K562 (cell line): ENCODE results near the gene PGAP2. TPM values are rescaled to one million over a fixed set of nuclear protein-coding genes. Genes with fewer than 3 reads are reported as not detected.

Experiments
- CBX1 ChIP-seq: sonication (generic); IDR thresholded peaks from 2 replicates; pipeline ENCODE4 v1.6.1; 2016; ENCODE audit warnings: antibody characterized with exemption, low read depth, mild to moderate bottlenecking
- CC2D1A ChIP-seq: fragments of 450-650 bp; IDR thresholded peaks from 2 replicates; pipeline ENCODE4 v1.6.1; 2017; ENCODE audit warnings: mild to moderate bottlenecking
- EP300 ChIP-seq: IDR thresholded peaks from 2 replicates; pipeline ENCODE4 v1.6.1; 2012; ENCODE audit warnings: low read length, improper control_type of control experiment
- FOXK1 ChIP-seq: sonication (generic); formaldehyde crosslinking; IDR thresholded peaks from 2 replicates; pipeline ENCODE4 v1.8.0; 2022; ENCODE audit warnings: missing genetic modification reagents, mild to moderate bottlenecking, borderline replicate concordance
- HDGF ChIP-seq: fragments of 450-650 bp; IDR thresholded peaks from 2 replicates; pipeline ENCODE4 v1.6.1; 2016
- IFI16 ChIP-seq: fragments of 250-450 bp; sonication (Bioruptor Pico); IDR thresholded peaks from 2 replicates; pipeline ENCODE4 v2.1.2; 2022; ENCODE audit warnings: mild to moderate bottlenecking, inconsistent platforms
- ILF3 ChIP-seq: fragments of 450-650 bp; IDR thresholded peaks from 2 replicates; pipeline ENCODE4 v1.6.1; 2018; ENCODE audit warnings: antibody characterized with exemption, mild to moderate bottlenecking, moderate library complexity, borderline replicate concordance
- U2AF2 ChIP-seq: fragments of 200-400 bp; formaldehyde crosslinking; optimal IDR thresholded peaks from 2 replicates; pipeline ENCODE3; 2017; ENCODE audit warnings: low read depth, mild to moderate bottlenecking, low read length
- ZFPM2 ChIP-seq: fragments of 250-450 bp; sonication (Bioruptor Pico); IDR thresholded peaks from 2 replicates; pipeline ENCODE4 v1.5.1; 2022; ENCODE audit warnings: mild to moderate bottlenecking
- ZKSCAN3 ChIP-seq: fragments of 250-450 bp; sonication (Bioruptor Pico); IDR thresholded peaks from 2 replicates; pipeline ENCODE4 v1.4.0; 2020
- ZNF184 ChIP-seq: sonication (generic); formaldehyde crosslinking; IDR thresholded peaks from 2 replicates; pipeline ENCODE4 v1.5.0; 2020; ENCODE audit warnings: missing genetic modification reagents
- ZNF212 ChIP-seq: fragments of 450-650 bp; formaldehyde crosslinking; IDR thresholded peaks from 2 replicates; pipeline ENCODE4 v1.4.0; 2020; ENCODE audit warnings: mild to moderate bottlenecking
- ZNF347 ChIP-seq: fragments of 450-650 bp; formaldehyde crosslinking; IDR thresholded peaks from 2 replicates; pipeline ENCODE4 v1.4.0; 2020; ENCODE audit warnings: low read depth, mild to moderate bottlenecking, moderate library complexity
- ZNF551 ChIP-seq: fragments of 250-450 bp; sonication (Bioruptor Pico); IDR thresholded peaks from 2 replicates; pipeline ENCODE4 v1.5.0; 2021; ENCODE audit warnings: mild to moderate bottlenecking, moderate library complexity
- ZNF707 ChIP-seq: fragments of 250-450 bp; sonication (Bioruptor Pico); conservative IDR thresholded peaks from 2 replicates; pipeline ENCODE4 v1.8.0; 2022; ENCODE audit warnings: inconsistent platforms, mild to moderate bottlenecking, moderate library complexity
- ZNF766 ChIP-seq: fragments of 200-800 bp; sonication (Bioruptor generic); conservative IDR thresholded peaks from 2 replicates; pipeline ENCODE4 v1.6.1; 2016; ENCODE audit warnings: missing genetic modification characterization, missing compliant biosample characterization
- polyA plus RNA-seq, 8 experiments: library from polyadenylated mRNA; depleted of rRNA in 4 of 8; stranded (reverse) in 5 of 8; unstranded in 3 of 8; fragments of >200 nt; fragmentation: Nextera tagmentation in 2 of 8; fragmentation: Illumina TruSeq in 1 of 8; extraction: Ambion mirVana in 2 of 8; extraction: Trizol in 1 of 8; gene quantifications; 2 replicates each; pipeline versions ENCODE4 v1.2.1 to v1.2.3, GENCODE V29; 2011 to 2014; ENCODE audit warnings: inconsistent platforms in 1 of 8, missing spikeins in 1 of 8
- total RNA-seq, 7 experiments: library from RNA; depleted of rRNA in 6 of 7; stranded (reverse); fragments of >200 nt in 6 of 7; fragmentation: Illumina TruSeq in 2 of 7; extraction: Trizol in 2 of 7; gene quantifications; 2 replicates each; pipeline versions ENCODE4 v1.2.1 to v1.2.3, GENCODE V29; 2011 to 2021; ENCODE audit warnings: low replicate concordance in 1 of 7
- TF ChIP-seq, protein P1 (sequence below): fragments of 150-350 bp; conservative IDR thresholded peaks from 2 replicates; pipeline ENCODE4 v1.6.1; 2014; ENCODE audit warnings: low read length
- TF ChIP-seq, protein P2 (sequence below): fragments of 450-650 bp; IDR thresholded peaks from 2 replicates; pipeline ENCODE4 v1.6.1; 2016; ENCODE audit warnings: low read depth, mild to moderate bottlenecking, moderate library complexity
- TF ChIP-seq, protein P3 (sequence below): sonication (generic); formaldehyde crosslinking; IDR thresholded peaks from 2 replicates; pipeline ENCODE4 v1.8.0; 2023; ENCODE audit warnings: missing genetic modification reagents, mild to moderate bottlenecking, borderline replicate concordance

The PGAP2 gene
- total and polyA plus RNA-seq, 9 of the 15 experiments (the other 6 are each of a cell fraction or from before 2014, with no cell fraction given), result 17.9 to 47.2 (median 33.7) TPM

DNA sequence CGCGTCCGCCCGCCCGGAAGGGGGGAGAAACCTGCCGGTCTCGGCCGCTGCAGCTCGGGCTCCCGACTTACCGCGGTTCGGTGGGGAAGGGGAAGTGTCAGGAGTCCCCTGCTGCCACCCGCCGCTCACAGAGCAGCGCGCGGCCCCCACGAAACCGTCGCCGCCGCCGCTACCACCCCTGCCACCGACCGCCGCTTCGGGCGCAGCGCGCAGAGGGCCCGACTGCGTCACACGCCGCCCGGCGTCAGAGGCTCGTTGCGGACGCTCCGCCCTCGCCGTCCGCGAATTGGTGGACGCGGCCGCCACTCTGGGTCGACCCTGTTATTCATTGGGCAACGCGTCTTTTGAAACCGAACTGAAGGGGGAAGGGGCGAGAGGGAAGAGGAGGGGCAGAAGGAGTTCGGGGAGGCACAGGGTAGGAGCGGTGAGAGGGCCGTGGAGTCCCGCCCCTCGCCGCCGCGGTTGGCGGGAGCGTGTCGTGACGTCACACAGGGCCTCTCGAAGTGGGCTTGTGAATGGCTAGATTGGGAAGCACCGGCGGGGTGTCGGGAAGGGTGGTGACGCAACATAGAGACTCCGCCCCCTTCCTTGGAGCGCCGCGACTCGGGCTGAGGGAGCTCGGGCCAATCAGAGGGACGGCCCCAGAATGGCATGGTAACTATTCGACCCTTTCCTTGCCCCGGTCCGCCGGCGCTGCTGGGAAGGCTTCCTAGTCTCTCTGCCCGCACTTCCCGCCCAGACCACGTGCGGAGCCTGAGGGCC is 10.8 kb upstream of the PGAP2 start, which contains the start of gene NUP98 (continued):
- no peak; the same call in 1 of the 2 replicates for TF ChIP-seq ILF3
- TF ChIP-seq, protein P1, sequence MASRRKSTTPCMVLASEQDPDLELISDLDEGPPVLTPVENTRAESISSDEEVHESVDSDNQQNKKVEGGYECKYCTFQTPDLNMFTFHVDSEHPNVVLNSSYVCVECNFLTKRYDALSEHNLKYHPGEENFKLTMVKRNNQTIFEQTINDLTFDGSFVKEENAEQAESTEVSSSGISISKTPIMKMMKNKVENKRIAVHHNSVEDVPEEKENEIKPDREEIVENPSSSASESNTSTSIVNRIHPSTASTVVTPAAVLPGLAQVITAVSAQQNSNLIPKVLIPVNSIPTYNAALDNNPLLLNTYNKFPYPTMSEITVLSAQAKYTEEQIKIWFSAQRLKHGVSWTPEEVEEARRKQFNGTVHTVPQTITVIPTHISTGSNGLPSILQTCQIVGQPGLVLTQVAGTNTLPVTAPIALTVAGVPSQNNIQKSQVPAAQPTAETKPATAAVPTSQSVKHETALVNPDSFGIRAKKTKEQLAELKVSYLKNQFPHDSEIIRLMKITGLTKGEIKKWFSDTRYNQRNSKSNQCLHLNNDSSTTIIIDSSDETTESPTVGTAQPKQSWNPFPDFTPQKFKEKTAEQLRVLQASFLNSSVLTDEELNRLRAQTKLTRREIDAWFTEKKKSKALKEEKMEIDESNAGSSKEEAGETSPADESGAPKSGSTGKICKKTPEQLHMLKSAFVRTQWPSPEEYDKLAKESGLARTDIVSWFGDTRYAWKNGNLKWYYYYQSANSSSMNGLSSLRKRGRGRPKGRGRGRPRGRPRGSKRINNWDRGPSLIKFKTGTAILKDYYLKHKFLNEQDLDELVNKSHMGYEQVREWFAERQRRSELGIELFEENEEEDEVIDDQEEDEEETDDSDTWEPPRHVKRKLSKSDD, result no peak
- no peak for TF ChIP-seq FOXK1
- TF ChIP-seq ZNF707 (CRISPR knock-in tag), result no peak
- TF ChIP-seq ZFPM2 (CRISPR knock-in tag), result no peak; the same call in 1 of the 2 replicates
- TF ChIP-seq ZKSCAN3 (CRISPR knock-in tag), result no peak
- TF ChIP-seq HDGF, result peak; percentile 90
- TF ChIP-seq, protein P2, sequence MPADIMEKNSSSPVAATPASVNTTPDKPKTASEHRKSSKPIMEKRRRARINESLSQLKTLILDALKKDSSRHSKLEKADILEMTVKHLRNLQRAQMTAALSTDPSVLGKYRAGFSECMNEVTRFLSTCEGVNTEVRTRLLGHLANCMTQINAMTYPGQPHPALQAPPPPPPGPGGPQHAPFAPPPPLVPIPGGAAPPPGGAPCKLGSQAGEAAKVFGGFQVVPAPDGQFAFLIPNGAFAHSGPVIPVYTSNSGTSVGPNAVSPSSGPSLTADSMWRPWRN, result no peak
- no peak for TF ChIP-seq IFI16 (CRISPR knock-in tag)
- TF ChIP-seq EP300, result no peak; the same call in 1 of the 2 replicates
- TF ChIP-seq CBX1, result peak; percentile 75; the same call in 1 of the 2 replicates
- no peak for TF ChIP-seq CC2D1A
- TF ChIP-seq ZNF184 (CRISPR knock-in tag), result no peak
- no peak for TF ChIP-seq ZNF551 (CRISPR knock-in tag)
- TF ChIP-seq U2AF2, result no peak
- TF ChIP-seq ZNF212 (CRISPR knock-in tag), result no peak
- TF ChIP-seq, protein P3, sequence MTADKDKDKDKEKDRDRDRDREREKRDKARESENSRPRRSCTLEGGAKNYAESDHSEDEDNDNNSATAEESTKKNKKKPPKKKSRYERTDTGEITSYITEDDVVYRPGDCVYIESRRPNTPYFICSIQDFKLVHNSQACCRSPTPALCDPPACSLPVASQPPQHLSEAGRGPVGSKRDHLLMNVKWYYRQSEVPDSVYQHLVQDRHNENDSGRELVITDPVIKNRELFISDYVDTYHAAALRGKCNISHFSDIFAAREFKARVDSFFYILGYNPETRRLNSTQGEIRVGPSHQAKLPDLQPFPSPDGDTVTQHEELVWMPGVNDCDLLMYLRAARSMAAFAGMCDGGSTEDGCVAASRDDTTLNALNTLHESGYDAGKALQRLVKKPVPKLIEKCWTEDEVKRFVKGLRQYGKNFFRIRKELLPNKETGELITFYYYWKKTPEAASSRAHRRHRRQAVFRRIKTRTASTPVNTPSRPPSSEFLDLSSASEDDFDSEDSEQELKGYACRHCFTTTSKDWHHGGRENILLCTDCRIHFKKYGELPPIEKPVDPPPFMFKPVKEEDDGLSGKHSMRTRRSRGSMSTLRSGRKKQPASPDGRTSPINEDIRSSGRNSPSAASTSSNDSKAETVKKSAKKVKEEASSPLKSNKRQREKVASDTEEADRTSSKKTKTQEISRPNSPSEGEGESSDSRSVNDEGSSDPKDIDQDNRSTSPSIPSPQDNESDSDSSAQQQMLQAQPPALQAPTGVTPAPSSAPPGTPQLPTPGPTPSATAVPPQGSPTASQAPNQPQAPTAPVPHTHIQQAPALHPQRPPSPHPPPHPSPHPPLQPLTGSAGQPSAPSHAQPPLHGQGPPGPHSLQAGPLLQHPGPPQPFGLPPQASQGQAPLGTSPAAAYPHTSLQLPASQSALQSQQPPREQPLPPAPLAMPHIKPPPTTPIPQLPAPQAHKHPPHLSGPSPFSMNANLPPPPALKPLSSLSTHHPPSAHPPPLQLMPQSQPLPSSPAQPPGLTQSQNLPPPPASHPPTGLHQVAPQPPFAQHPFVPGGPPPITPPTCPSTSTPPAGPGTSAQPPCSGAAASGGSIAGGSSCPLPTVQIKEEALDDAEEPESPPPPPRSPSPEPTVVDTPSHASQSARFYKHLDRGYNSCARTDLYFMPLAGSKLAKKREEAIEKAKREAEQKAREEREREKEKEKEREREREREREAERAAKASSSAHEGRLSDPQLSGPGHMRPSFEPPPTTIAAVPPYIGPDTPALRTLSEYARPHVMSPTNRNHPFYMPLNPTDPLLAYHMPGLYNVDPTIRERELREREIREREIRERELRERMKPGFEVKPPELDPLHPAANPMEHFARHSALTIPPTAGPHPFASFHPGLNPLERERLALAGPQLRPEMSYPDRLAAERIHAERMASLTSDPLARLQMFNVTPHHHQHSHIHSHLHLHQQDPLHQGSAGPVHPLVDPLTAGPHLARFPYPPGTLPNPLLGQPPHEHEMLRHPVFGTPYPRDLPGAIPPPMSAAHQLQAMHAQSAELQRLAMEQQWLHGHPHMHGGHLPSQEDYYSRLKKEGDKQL (CRISPR knock-in tag), result no peak
- no peak for TF ChIP-seq ZNF766 (CRISPR knock-in tag)
- no peak for TF ChIP-seq ZNF347 (CRISPR knock-in tag)
